Lung (tissue), 12 donors: ENCODE results near the gene MREG. TPM values are rescaled to one million over a fixed set of nuclear protein-coding genes. Genes with fewer than 3 reads are reported as not detected.

Source experiments
- ATAC-seq: fragments of 200-7000 bp; cut with Tn5 transposase; one replicate; pipeline ENCODE4 v1.9.1; 2020; ENCODE audit warnings: moderate number of reproducible peaks; ENCODE audit not compliant: insufficient read depth, low FRiP score
- DNase-seq, 3 donors: peaks; one replicate each; pipeline ENCODE4 v3.0.0-alpha.2; 2013 to 2017
- H3K27ac ChIP-seq, 2 donors: one replicate each; pipeline ENCODE4 v1.5.1; 2013; ENCODE audit warnings: mild to moderate bottlenecking in 2 of 2, moderate library complexity in 2 of 2, control low read depth in 1 of 2, inconsistent platforms in 1 of 2, low read depth in 1 of 2, low read length in 1 of 2
- H3K27me3 ChIP-seq, 3 donors: one replicate each; pipeline ENCODE4 v1.5.1; 2013; ENCODE audit warnings: low read length in 2 of 3; ENCODE audit not compliant: control insufficient read depth in 3 of 3, insufficient read depth in 3 of 3
- H3K36me3 ChIP-seq, 4 donors: one replicate each; pipeline ENCODE4 v1.5.1; 2013; ENCODE audit warnings: low read length in 4 of 4, mild to moderate bottlenecking in 1 of 4, moderate library complexity in 1 of 4; ENCODE audit not compliant: control insufficient read depth in 4 of 4, insufficient read depth in 4 of 4
- H3K4me1 ChIP-seq, 5 donors: one replicate each; pipeline ENCODE4 v1.5.1; 2013; ENCODE audit warnings: low read length in 5 of 5, mild to moderate bottlenecking in 2 of 5, moderate library complexity in 1 of 5; ENCODE audit not compliant: control insufficient read depth in 5 of 5, insufficient read depth in 5 of 5
- H3K4me3 ChIP-seq: one replicate; pipeline ENCODE4 v1.5.1; 2013; ENCODE audit warnings: mild to moderate bottlenecking, control low read depth, moderate library complexity
- H3K9ac ChIP-seq, 2 donors: one replicate each; pipeline ENCODE4 v1.5.1; 2013; ENCODE audit warnings: low read length in 2 of 2, control low read depth in 1 of 2; ENCODE audit not compliant: insufficient read depth in 1 of 2
- H3K9me3 ChIP-seq, 4 donors: one replicate each; pipeline ENCODE4 v1.5.1; 2013; ENCODE audit warnings: low read length in 3 of 4, mild to moderate bottlenecking in 1 of 4, moderate library complexity in 1 of 4; ENCODE audit not compliant: control insufficient read depth in 4 of 4, insufficient read depth in 3 of 4
- CTCF ChIP-seq: IDR thresholded peaks from 2 replicates; pipeline ENCODE4 v1.5.1; 2012; ENCODE audit warnings: mild to moderate bottlenecking; ENCODE audit errors: control extremely low read depth, extremely low read depth
- WGBS, 2 donors: extraction: QIAGEN DNeasy Blood & Tissue Kit; methylation state at CpG; one replicate each; pipeline ENCODE4 v1.1.7; 2013; 5-methylcytosine and 5-hydroxymethylcytosine counted together
- polyA plus RNA-seq, 2 donors: library from polyadenylated mRNA; stranded (reverse); fragments of 200-250 nt; gene quantifications; one replicate each; pipeline ENCODE4 v1.2.1, GENCODE V29; 2013
- total RNA-seq, 2 donors: library from RNA; depleted of rRNA in 1 of 2; stranded (reverse); fragments of >200 nt in 1 of 2; gene quantifications; one replicate each; pipeline ENCODE4 v1.2.1, GENCODE V29; 2014 to 2021
- donor health status: control.
- donor health status: control.
- donor health status: Bipolar disorder and iron deficiency.
- donor health status: healthy.
- donor health status: DM: yes; HTN: yes; CAD: no.

Gene MREG
- total and polyA plus RNA-seq, 4 donors, result 6.9 to 30.2 (median 12.0) TPM

- Histone ChIP-seq H3K4me3 (no peak overlapping the region), H3K4me1 (no peaks in the 10 kb centered on the region), H3K27ac (no peak overlapping the region), H3K9ac (no peak overlapping the region), H3K27me3 (no peaks in the 10 kb centered on the region), H3K36me3 (no peaks in the 10 kb centered on the region), H3K9me3 (peaks cover 0 to 2% (median 0%) of the 10 kb centered on the region in 4 donors)
- TF ChIP-seq CTCF, result no peak
- 93% methylated on average over 6 of the region's 6 CpGs for WGBS, 2 donors
- DNase-seq (no peak), ATAC-seq (no peak)
Observed at GRCh38 chr2:215969131-215969841, 44.1 kb downstream of the MREG start.

- peaks cover 0 to 2% (median 0%) of the 10 kb centered on the region in 4 donors for H3K9me3 ChIP-seq
- no peak overlapping the region for H3K9ac ChIP-seq
- no peak for TF ChIP-seq CTCF
- ATAC-seq (no peak), DNase-seq (no peak)
- no peaks in the 10 kb centered on the region for H3K4me1 ChIP-seq
- no peak overlapping the region for H3K4me3 ChIP-seq
- 96 to 97% methylated on average over 3 of the region's 3 CpGs for WGBS, 2 donors
- no peak overlapping the region for H3K27ac ChIP-seq
- no peaks in the 10 kb centered on the region for H3K27me3 ChIP-seq
- no peaks in the 10 kb centered on the region for H3K36me3 ChIP-seq
Observed at GRCh38 chr2:215968499-215968898, 44.9 kb downstream of the MREG start.

GRCh38 chr2:215967590-215968378, 45.6 kb downstream of the MREG start:
- ATAC-seq (no peak), DNase-seq (no peak)
- no peak overlapping the region for H3K27ac ChIP-seq
- H3K4me3 ChIP-seq, result no peak overlapping the region
- peaks cover 0 to 2% (median 0%) of the 10 kb centered on the region in 4 donors for H3K9me3 ChIP-seq
- TF ChIP-seq CTCF, result no peak
- no peaks in the 10 kb centered on the region for H3K36me3 ChIP-seq
- no peaks in the 10 kb centered on the region for H3K27me3 ChIP-seq
- H3K9ac ChIP-seq, result no peak overlapping the region
- 75 to 86% methylated on average over 3 of the region's 3 CpGs for WGBS, 2 donors
- H3K4me1 ChIP-seq, result no peaks in the 10 kb centered on the region
